Endothelial cell of umbilical vein (primary cell): ENCODE results near the gene NEK6. TPM values are rescaled to one million over a fixed set of nuclear protein-coding genes. Genes with fewer than 3 reads are reported as not detected.

Experiments
- BruUV-seq: library from RNA; stranded (reverse); fragments of 400-500 nt; replicated peaks from 2 replicates; lab custom pipeline; 2021; lab: Mats Ljungman, UMichigan
- CTCF ChIA-PET: fragments of 300-600, 350-600 bp; sonication (Branson Sonifier 250); formaldehyde crosslinking; loops from one replicate; lab custom pipeline; 2021; ENCODE audit warnings: antibody characterized with exemption, inconsistent platforms; lab: Charles Lee
- POLR2A ChIA-PET: fragments of 300-600, 350-600 bp; sonication (Branson Sonifier 250); formaldehyde crosslinking; loops from one replicate; lab custom pipeline; 2021; ENCODE audit warnings: antibody characterized with exemption, inconsistent platforms; lab: Charles Lee
- DNase-seq: peaks from one replicate; pipeline ENCODE4 v3.0.0-alpha.2; 2011; ENCODE audit warnings: low read depth, low spot score
- FAIRE-seq: peaks from 2 replicates; lab custom pipeline; 2011; peaks lifted over from hg19 to GRCh38; lab: Jason Lieb, UNC
- H2AFZ ChIP-seq: 2 replicates; pipeline ENCODE4 v1.6.0; 2012; ENCODE audit warnings: low read depth, low read length, control low read depth, inconsistent platforms
- H3K27ac ChIP-seq: 2 replicates; pipeline ENCODE4 v1.5.1; 2011; ENCODE audit warnings: low read depth, mild to moderate bottlenecking, control low read depth, low read length, moderate library complexity; ENCODE audit not compliant: insufficient read depth
- H3K27me3 ChIP-seq, 2 experiments: 2 replicates each; pipeline versions ENCODE4 v1.6.0 to v1.6.1; 2011; ENCODE audit warnings: low read length in 2 of 2, mixed read lengths in 1 of 2; ENCODE audit not compliant: control insufficient read depth in 2 of 2, insufficient read depth in 2 of 2
- H3K36me3 ChIP-seq, 2 experiments: 2 replicates in 1 of 2; 3 replicates in 1 of 2; pipeline ENCODE4 v1.5.1; 2011; ENCODE audit warnings: low read length in 2 of 2, mild to moderate bottlenecking in 1 of 2, moderate library complexity in 1 of 2; ENCODE audit not compliant: control insufficient read depth in 2 of 2, insufficient read depth in 2 of 2; ENCODE audit errors: extremely low read depth in 1 of 2
- H3K4me1 ChIP-seq: 3 replicates; pipeline ENCODE4 v1.5.1; 2011; ENCODE audit warnings: mild to moderate bottlenecking, low read length; ENCODE audit not compliant: control insufficient read depth, insufficient read depth; ENCODE audit errors: extremely low read depth
- H3K4me2 ChIP-seq: 2 replicates; pipeline ENCODE4 v1.6.1; 2011; ENCODE audit warnings: low read length, control low read depth, mixed read lengths; ENCODE audit not compliant: insufficient read depth
- H3K4me3 ChIP-seq, 3 experiments: fragments of 200-600 bp in 1 of 3; sonication (generic), shearing (Covaris generic) in 1 of 3; replicated peaks in 1 of 3; 2 replicates each; pipeline ENCODE4 v1.5.1; 2011 to 2016; ENCODE audit warnings: control low read depth in 3 of 3, low read length in 3 of 3, mild to moderate bottlenecking in 2 of 3, inconsistent platforms in 1 of 3, low read depth in 1 of 3, moderate library complexity in 1 of 3; ENCODE audit not compliant: insufficient read depth in 1 of 3
- H3K79me2 ChIP-seq: 2 replicates; pipeline ENCODE4 v1.6.0; 2012; ENCODE audit warnings: low read length, inconsistent platforms; ENCODE audit not compliant: control insufficient read depth, insufficient read depth
- H3K9ac ChIP-seq: replicated peaks from 2 replicates; pipeline ENCODE3; 2011; ENCODE audit warnings: low read length, control low read depth; ENCODE audit not compliant: insufficient read depth; ENCODE audit errors: extremely low read depth
- H3K9me1 ChIP-seq: replicated peaks from 3 replicates; pipeline ENCODE4 v1.6.0; 2011; ENCODE audit warnings: mild to moderate bottlenecking, low read length; ENCODE audit not compliant: control insufficient read depth, insufficient read depth; ENCODE audit errors: extremely low read depth
- H3K9me3 ChIP-seq: replicated peaks from 2 replicates; pipeline ENCODE4 v1.5.1; 2012; ENCODE audit warnings: low read length, inconsistent platforms; ENCODE audit not compliant: control insufficient read depth, insufficient read depth
- H4K20me1 ChIP-seq: replicated peaks from 2 replicates; pipeline ENCODE3; 2011; ENCODE audit warnings: mild to moderate bottlenecking, low read length; ENCODE audit not compliant: control insufficient read depth, insufficient read depth; ENCODE audit errors: extremely low read depth
- CTCF ChIP-seq, 2 donors: IDR thresholded peaks; 1 replicate in 1 of 2; 2 replicates in 1 of 2; pipeline ENCODE4 v1.5.1; 2011; ENCODE audit warnings: low read length in 2 of 2, mild to moderate bottlenecking in 2 of 2, moderate library complexity in 2 of 2, control low read depth in 1 of 2, inconsistent platforms in 1 of 2, low read depth in 1 of 2; ENCODE audit not compliant: insufficient read depth in 1 of 2; ENCODE audit errors: extremely low read depth in 1 of 2
- EZH2 ChIP-seq: IDR thresholded peaks from 2 replicates; pipeline ENCODE4 v1.6.1; 2012; ENCODE audit warnings: borderline replicate concordance, low read depth, mild to moderate bottlenecking, moderate library complexity, low read length, inconsistent platforms; ENCODE audit not compliant: severe bottlenecking
- FOS ChIP-seq: IDR thresholded peaks from 2 replicates; pipeline ENCODE4 v1.6.1; 2011; ENCODE audit warnings: mild to moderate bottlenecking, low read length, moderate library complexity, borderline replicate concordance; ENCODE audit not compliant: insufficient read depth
- GATA2 ChIP-seq: IDR thresholded peaks from 2 replicates; pipeline ENCODE4 v1.7.0; 2011; ENCODE audit warnings: low read depth, mild to moderate bottlenecking, moderate library complexity, mixed read lengths, low read length; ENCODE audit not compliant: insufficient read length, insufficient read depth
- JUN ChIP-seq: IDR thresholded peaks from 2 replicates; pipeline ENCODE4 v1.6.1; 2011; ENCODE audit warnings: borderline replicate concordance, low read depth; ENCODE audit not compliant: insufficient read length, insufficient read depth
- MAX ChIP-seq: IDR thresholded peaks from 2 replicates; pipeline ENCODE4 v1.6.1; 2011; ENCODE audit not compliant: insufficient read depth, insufficient read length
- MYC ChIP-seq: IDR thresholded peaks from one replicate; pipeline ENCODE4 v1.6.1; 2011; ENCODE audit warnings: mild to moderate bottlenecking, low read depth, low read length
- POLR2A ChIP-seq: IDR thresholded peaks from 2 replicates; pipeline ENCODE4 v1.6.1; 2012; ENCODE audit warnings: low read depth, mild to moderate bottlenecking, control low read depth, low read length
- POLR2AphosphoS5 ChIP-seq: IDR thresholded peaks from 2 replicates; pipeline ENCODE4 v1.6.1; 2012; ENCODE audit warnings: low read depth, mild to moderate bottlenecking, control low read depth, low read length, moderate library complexity; ENCODE audit not compliant: insufficient read depth
- dilution Hi-C: fragments of 300-500 bp; cut with MboI; formaldehyde crosslinking; loops from one replicate; pipeline ENCODE4 v1.15.0; 2019; ENCODE audit warnings: low sequenced_read_pairs; ENCODE audit not compliant: extremely low pct_ligation_motif_present
- intact Hi-C: fragments of 100-400 bp; cut with micrococcal nuclease; formaldehyde crosslinking; loops from one replicate; pipeline ENCODE4 v1.10.0; 2022
- polyA plus RNA-seq, 4 experiments: library from polyadenylated mRNA; depleted of rRNA in 3 of 4; stranded (reverse) in 3 of 4; unstranded in 1 of 4; fragments of >200 nt; gene quantifications; 2 replicates each; pipeline versions ENCODE4 v1.2.1 to v1.2.3, GENCODE V29; 2011 to 2012; ENCODE audit warnings: missing spikeins in 1 of 4
- total RNA-seq: library from RNA; stranded (reverse); gene quantifications from 2 replicates; pipeline ENCODE4 v1.2.3, GENCODE V29; 2021

Gene NEK6
- total and polyA plus RNA-seq, 2 donors (not counting 3 experiments of a cell fraction or from before 2014, with no cell fraction given), result 64.3 to 67.1 TPM

GRCh38 chr9:124331580-124331979 is 73.8 kb downstream of the NEK6 start:
- Histone ChIP-seq H3K27me3 (no peaks in the 10 kb centered on the region), H4K20me1 (no peaks in the 10 kb centered on the region), H3K4me1 (no peaks in the 10 kb centered on the region), H3K9me1 (no peaks in the 10 kb centered on the region), H3K9me3 (no peaks in the 10 kb centered on the region), H3K27ac (no peak overlapping the region), H3K79me2 (no peaks in the 10 kb centered on the region), H2AFZ (no peak overlapping the region), H3K36me3 (peaks cover 2 to 47% of the 10 kb centered on the region in 2 experiments), H3K4me3 (no peak overlapping the region), H3K4me2 (no peak overlapping the region), H3K9ac (no peak overlapping the region)
- dilution Hi-C loops, result no loop called here
- FAIRE-seq (no peak), DNase-seq (no peak)
- no TSS peak for BruUV-seq
- no peak for TF ChIP-seq JUN
- TF ChIP-seq POLR2A, result peak; percentile 6
- TF ChIP-seq EZH2, result no peak
- no peak for TF ChIP-seq POLR2AphosphoS5
- intact Hi-C loops, result no loop called here
- ChIA-PET POLR2A (no interaction called here), CTCF (no interaction called here)

- no peaks in the 10 kb centered on the region for H4K20me1 ChIP-seq
- no TSS peak for BruUV-seq
- FAIRE-seq (no peak), DNase-seq (no peak)
- no peak overlapping the region for H3K9ac ChIP-seq
- POLR2A ChIA-PET, result no interaction called here
- CTCF ChIA-PET, result interaction anchor here (1.7 kb wide), 1 partner anchor 206 kb away, joined by 5 read pairs; no protein-coding TSS in a partner anchor
- no peak overlapping the region for H2AFZ ChIP-seq
- no peaks in the 10 kb centered on the region for H3K4me1 ChIP-seq
- TF ChIP-seq POLR2AphosphoS5, result no peak
- no peak for TF ChIP-seq GATA2
- no peak for TF ChIP-seq EZH2
- no peak for TF ChIP-seq JUN
- TF ChIP-seq MAX, result no peak
- no peak for TF ChIP-seq MYC
- TF ChIP-seq POLR2A, result no peak
- no peak for TF ChIP-seq FOS
- no peak for TF ChIP-seq CTCF (IDR thresholded peaks at IDR 0.05; ENCODE audit: extremely low read depth in 1 of 2, insufficient read depth in 1 of 2, low read depth in 1 of 2, low read length in 2 of 2)
- H3K27me3 ChIP-seq, result no peaks in the 10 kb centered on the region
- dilution Hi-C loops, result no loop called here
- no peak overlapping the region for H3K27ac ChIP-seq
- no peak overlapping the region for H3K4me2 ChIP-seq
- H3K9me1 ChIP-seq, result no peaks in the 10 kb centered on the region
- H3K36me3 ChIP-seq, result peaks cover 7 to 43% of the 10 kb centered on the region in 2 experiments
- H3K79me2 ChIP-seq, result no peaks in the 10 kb centered on the region
- no peak overlapping the region for H3K4me3 ChIP-seq
- H3K9me3 ChIP-seq, result no peaks in the 10 kb centered on the region
- intact Hi-C loops, result no loop called here
Measured at GRCh38 chr9:124332361-124333202, 74.8 kb downstream of the NEK6 start.
